Endothelial cell of umbilical vein (primary cell): Measurements from ENCODE around the gene CTIF.

Experiments used
- EZH2 ChIP-seq: IDR thresholded peaks from 2 replicates; pipeline ENCODE4 v1.6.1; 2012; ENCODE audit warnings: borderline replicate concordance, low read depth, mild to moderate bottlenecking, moderate library complexity, low read length, inconsistent platforms; ENCODE audit not compliant: severe bottlenecking
- GATA2 ChIP-seq: IDR thresholded peaks from 2 replicates; pipeline ENCODE4 v1.7.0; 2011; ENCODE audit warnings: low read depth, mild to moderate bottlenecking, moderate library complexity, mixed read lengths, low read length; ENCODE audit not compliant: insufficient read length, insufficient read depth
- POLR2AphosphoS5 ChIP-seq: IDR thresholded peaks from 2 replicates; pipeline ENCODE4 v1.6.1; 2012; ENCODE audit warnings: low read depth, mild to moderate bottlenecking, control low read depth, low read length, moderate library complexity; ENCODE audit not compliant: insufficient read depth
- TF ChIP-seq, protein P1 (sequence below): IDR thresholded peaks from 2 replicates; pipeline ENCODE4 v1.6.1; 2011; ENCODE audit not compliant: insufficient read depth, insufficient read length

DNA sequence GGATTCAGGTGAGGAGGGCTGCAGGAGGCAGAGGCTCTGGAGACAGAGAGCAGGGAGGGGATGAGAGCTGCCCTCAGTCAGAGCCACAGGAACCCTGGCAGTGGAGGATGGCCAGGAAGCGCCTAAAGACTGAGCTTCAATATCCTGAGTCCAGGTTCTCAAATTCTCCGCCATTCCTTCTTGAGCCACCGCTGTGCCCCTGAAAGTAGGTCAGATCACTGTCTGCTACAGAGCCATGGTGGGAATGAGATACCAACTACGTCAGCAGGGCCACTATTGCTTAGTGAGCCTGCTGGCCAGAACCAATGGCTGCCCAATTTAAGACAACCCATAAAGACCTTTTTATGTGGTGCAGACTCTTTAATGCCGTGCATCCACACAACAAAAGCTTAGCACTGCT is 155.5 kb downstream of the CTIF start:
- TF ChIP-seq POLR2AphosphoS5 = no peak
- TF ChIP-seq, protein P1, sequence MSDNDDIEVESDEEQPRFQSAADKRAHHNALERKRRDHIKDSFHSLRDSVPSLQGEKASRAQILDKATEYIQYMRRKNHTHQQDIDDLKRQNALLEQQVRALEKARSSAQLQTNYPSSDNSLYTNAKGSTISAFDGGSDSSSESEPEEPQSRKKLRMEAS = no peak
- no peak for TF ChIP-seq EZH2
- TF ChIP-seq GATA2 = no peak
